DND-41 (cell line): ENCODE measurements around the gene GALNT6.
"Not testable (repeated sequence)": the region's sequence is repeated elsewhere in the genome, so short reads cannot be mapped to it uniquely, and the experiment has no call there.

Experiments used
- ATAC-seq: fragments of 200-7000 bp; cut with Tn5 transposase; 3 replicates; pipeline ENCODE4 v1.9.1; 2021; ENCODE audit warnings: low read depth; ENCODE audit not compliant: insufficient read depth
- DNase-seq: peaks from one replicate; pipeline ENCODE4 v3.0.0-alpha.2; 2020
- H2AFZ ChIP-seq: 2 replicates; pipeline ENCODE4 v1.6.0; 2012; ENCODE audit warnings: low read depth, low read length
- H3K27ac ChIP-seq: 2 replicates; pipeline ENCODE4 v1.5.1; 2012; ENCODE audit warnings: low read length, inconsistent platforms
- H3K27me3 ChIP-seq: fragments of 200-600 bp; sonication (generic); 2 replicates; pipeline ENCODE4 v1.6.0; 2012; ENCODE audit warnings: low read length, mild to moderate bottlenecking, inconsistent platforms; ENCODE audit not compliant: insufficient read depth, poor library complexity
- H3K36me3 ChIP-seq: 2 replicates; pipeline ENCODE4 v1.5.1; 2012; ENCODE audit warnings: low read length, inconsistent platforms; ENCODE audit not compliant: insufficient read depth
- H3K4me1 ChIP-seq: 2 replicates; pipeline ENCODE4 v1.5.1; 2012; ENCODE audit warnings: mild to moderate bottlenecking, low read length; ENCODE audit not compliant: insufficient read depth
- H3K4me2 ChIP-seq: 2 replicates; pipeline ENCODE4 v1.6.0; 2012; ENCODE audit warnings: mild to moderate bottlenecking, moderate library complexity, low read length, inconsistent platforms; ENCODE audit not compliant: insufficient read depth
- H3K4me3 ChIP-seq, 2 experiments: fragments of 200-600 bp in 1 of 2; shearing (Covaris generic) in 1 of 2; 2 replicates each; pipeline ENCODE4 v1.5.1; 2012 to 2016; ENCODE audit warnings: inconsistent platforms in 2 of 2, low read length in 2 of 2, mild to moderate bottlenecking in 2 of 2, low read depth in 1 of 2, moderate library complexity in 1 of 2
- H3K79me2 ChIP-seq: 2 replicates; pipeline ENCODE4 v1.6.0; 2012; ENCODE audit warnings: low read length, inconsistent platforms; ENCODE audit not compliant: insufficient read depth
- H3K9ac ChIP-seq: 2 replicates; pipeline ENCODE4 v1.6.0; 2012; ENCODE audit warnings: low read depth, mild to moderate bottlenecking, inconsistent platforms, low read length, moderate library complexity
- H3K9me3 ChIP-seq: 2 replicates; pipeline ENCODE4 v1.5.1; 2012; ENCODE audit warnings: low read length, moderate library complexity, mild to moderate bottlenecking, inconsistent platforms; ENCODE audit not compliant: insufficient read depth, severe bottlenecking
- H4K20me1 ChIP-seq: 2 replicates; pipeline ENCODE4 v1.6.0; 2012; ENCODE audit warnings: low read length; ENCODE audit not compliant: insufficient read depth
- CTCF ChIP-seq: IDR thresholded peaks from 2 replicates; pipeline ENCODE4 v1.5.1; 2012; ENCODE audit warnings: borderline replicate concordance, low read length, moderate library complexity, mild to moderate bottlenecking; ENCODE audit not compliant: poor library complexity, severe bottlenecking; ENCODE audit errors: extremely low read depth
- EZH2 ChIP-seq: IDR thresholded peaks from 3 replicates; pipeline ENCODE4 v1.6.1; 2012; ENCODE audit warnings: borderline replicate concordance, low read depth, mild to moderate bottlenecking, moderate library complexity, low read length, inconsistent platforms; ENCODE audit not compliant: severe bottlenecking

GALNT6 gene

GRCh38 chr12:51321882-51322281 lies 69.3 kb downstream of the GALNT6 start:
- Histone ChIP-seq H3K4me3 (peak overlapping the region in 1 of 2 experiments; percentile 13; a peak in 2 of 4 replicates), H3K9ac (peak overlapping the region; percentile 65; the same call in 1 of the 2 replicates), H4K20me1 (no peaks in the 10 kb centered on the region), H3K27ac (peak overlapping the region; percentile 86), H3K36me3 (no peaks in the 10 kb centered on the region), H3K27me3 (no peaks in the 10 kb centered on the region), H3K4me2 (peak overlapping the region; percentile 66), H3K4me1 (peaks cover 82% of the 10 kb centered on the region), H3K9me3 (no peaks in the 10 kb centered on the region), H2AFZ (no peak overlapping the region), H3K79me2 (peaks cover 15% of the 10 kb centered on the region)
- no peak for TF ChIP-seq EZH2
- DNase-seq (no peak), ATAC-seq (no peak)

GRCh38 chr12:51320695-51321320 lies 70.4 kb downstream of the GALNT6 start:
- DNase-seq = peak; percentile 70
- Histone ChIP-seq H3K4me1 (peaks cover 72% of the 10 kb centered on the region), H2AFZ (no peak overlapping the region; the same call in 1 of the 2 replicates)

GRCh38 chr12:51320311-51320694 lies 70.9 kb downstream of the GALNT6 start:
- Histone ChIP-seq H3K4me2 (peak overlapping the region; percentile 44; the same call in 1 of the 2 replicates), H3K4me3 (no peak overlapping the region), H3K36me3 (no peaks in the 10 kb centered on the region), H3K9ac (peak overlapping the region; percentile 65; the same call in 1 of the 2 replicates), H3K9me3 (no peaks in the 10 kb centered on the region), H3K27ac (peak overlapping the region; percentile 86), H3K79me2 (peaks cover 15% of the 10 kb centered on the region), H2AFZ (no peak overlapping the region), H4K20me1 (no peaks in the 10 kb centered on the region), H3K4me1 (peaks cover 68% of the 10 kb centered on the region), H3K27me3 (no peaks in the 10 kb centered on the region)
- DNase-seq (no peak), ATAC-seq (no peak)
- no peak for TF ChIP-seq EZH2
- TF ChIP-seq CTCF = no peak

More at GRCh38 chr12:51320695-51321320, 70.4 kb downstream of the GALNT6 start:
- H3K9ac ChIP-seq = peak overlapping the region; percentile 65; the same call in 1 of the 2 replicates
- H3K9me3 ChIP-seq = no peaks in the 10 kb centered on the region
- H3K36me3 ChIP-seq = no peaks in the 10 kb centered on the region
- H3K4me3 ChIP-seq = peak overlapping the region in 1 of 2 experiments; percentile 22; a peak in 1 of 4 replicates
- H3K79me2 ChIP-seq = peaks cover 15% of the 10 kb centered on the region
- TF ChIP-seq CTCF (no peak), EZH2 (no peak)
- H4K20me1 ChIP-seq = no peaks in the 10 kb centered on the region
- ATAC-seq = peak; percentile 55
- no peaks in the 10 kb centered on the region for H3K27me3 ChIP-seq
- peak overlapping the region; percentile 44 for H3K4me2 ChIP-seq
- peak overlapping the region; percentile 86 for H3K27ac ChIP-seq

GRCh38 chr12:51318846-51319599 lies 72.2 kb downstream of the GALNT6 start:
- ATAC-seq = peak; percentile 76
- peak overlapping the region; percentile 49 for H2AFZ ChIP-seq
- H3K9ac ChIP-seq = peak overlapping the region; percentile 27; the same call in 1 of the 2 replicates
- H3K4me1 ChIP-seq = peaks cover 63% of the 10 kb centered on the region
- no peaks in the 10 kb centered on the region for H4K20me1 ChIP-seq
- H3K79me2 ChIP-seq = peaks cover 15% of the 10 kb centered on the region
- TF ChIP-seq EZH2 = no peak
- TF ChIP-seq CTCF = no peak
- peak; percentile 60 for DNase-seq
- peak overlapping the region; percentile 75 for H3K27ac ChIP-seq
- H3K4me2 ChIP-seq = peak overlapping the region; percentile 51
- no peak overlapping the region for H3K4me3 ChIP-seq
- H3K27me3 ChIP-seq = no peaks in the 10 kb centered on the region
- no peaks in the 10 kb centered on the region for H3K9me3 ChIP-seq
- H3K36me3 ChIP-seq = no peaks in the 10 kb centered on the region

GRCh38 chr12:51318057-51318806 lies 73.0 kb downstream of the GALNT6 start:
- not testable (repeated sequence) for H3K27me3 ChIP-seq, H3K9ac ChIP-seq, H3K79me2 ChIP-seq, H3K9me3 ChIP-seq, ATAC-seq, H4K20me1 ChIP-seq, H3K4me3 ChIP-seq, H3K36me3 ChIP-seq, DNase-seq
- peak overlapping the region; percentile 75 for H3K27ac ChIP-seq
- peak overlapping the region; percentile 51 for H3K4me2 ChIP-seq
- H2AFZ ChIP-seq = peak overlapping the region; percentile 49; the same call in 1 of the 2 replicates
- peaks cover 55% of the 10 kb centered on the region for H3K4me1 ChIP-seq
